ENCODE data around the gene NDUFAF8.

Gene NDUFAF8

DNA sequence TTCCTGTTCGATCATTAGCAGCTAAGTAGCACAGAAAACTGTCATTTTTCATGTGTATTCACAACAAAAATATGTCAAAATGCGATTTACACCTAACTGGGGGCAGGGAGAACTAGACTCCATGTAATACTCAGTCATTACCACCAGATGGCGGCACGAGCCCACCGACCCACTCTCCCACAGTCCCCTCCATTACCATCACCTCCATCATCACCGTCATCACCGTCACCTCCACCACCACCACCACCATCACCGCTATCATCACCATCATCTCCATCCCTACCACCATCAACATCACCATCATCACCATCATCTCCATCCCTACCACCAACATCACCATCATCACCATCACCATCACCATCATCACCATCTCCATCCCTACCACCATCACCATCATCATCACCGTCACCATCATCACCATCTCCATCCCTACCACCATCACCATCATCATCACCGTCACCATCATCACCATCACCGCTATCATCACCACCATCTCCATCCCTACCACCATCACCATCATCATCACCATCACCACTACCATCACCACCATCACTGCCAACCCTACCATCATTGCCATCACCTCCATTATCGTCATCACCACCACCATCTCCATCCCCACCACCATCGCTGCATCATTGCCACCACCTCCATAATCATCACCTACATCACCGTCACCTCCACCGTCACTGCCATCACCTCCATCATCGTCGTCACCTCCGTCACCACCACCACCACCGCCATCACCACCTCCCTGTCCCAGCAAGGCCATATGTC, 14.4 kb downstream of the NDUFAF8 start:
- DNase-seq = no peak

DNA sequence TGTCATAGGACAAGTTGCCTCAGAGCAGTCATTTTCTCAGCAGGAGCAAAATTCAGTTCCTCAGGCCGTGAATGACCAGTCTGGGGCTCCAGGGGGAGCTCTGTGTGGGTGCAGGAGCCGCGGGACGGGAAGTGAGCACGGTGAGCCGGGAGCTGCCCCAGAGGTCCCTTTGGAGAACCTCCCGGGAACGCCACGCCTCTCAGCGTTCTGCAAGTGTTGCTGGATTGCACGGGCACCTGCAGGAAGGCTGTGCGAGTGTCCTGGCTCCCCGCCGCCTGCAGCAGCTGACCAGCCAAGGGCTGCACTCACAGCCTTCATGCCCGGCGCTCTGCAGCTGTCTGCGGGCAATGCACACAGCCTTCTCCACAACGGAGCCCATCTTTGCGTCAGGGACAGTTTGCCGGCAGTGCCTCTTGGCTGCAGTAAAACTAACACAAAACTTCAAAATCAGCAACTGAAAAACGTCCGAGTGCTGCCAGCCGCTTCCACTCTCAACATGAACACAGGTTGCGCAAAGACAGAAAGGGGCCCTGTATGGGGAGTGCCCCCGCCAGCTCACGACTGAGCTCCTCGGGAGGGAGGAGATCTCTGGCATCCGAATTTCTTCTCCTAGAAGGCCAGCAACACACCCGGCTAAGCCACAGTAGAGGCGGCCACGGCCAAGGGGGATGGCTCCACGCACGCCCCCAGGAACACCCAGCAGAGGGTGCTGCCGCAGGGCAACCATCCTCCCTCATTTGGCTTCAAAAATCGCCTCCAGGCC, 16.0 kb downstream of the NDUFAF8 start:
- peak; percentile 17 for DNase-seq

DNA sequence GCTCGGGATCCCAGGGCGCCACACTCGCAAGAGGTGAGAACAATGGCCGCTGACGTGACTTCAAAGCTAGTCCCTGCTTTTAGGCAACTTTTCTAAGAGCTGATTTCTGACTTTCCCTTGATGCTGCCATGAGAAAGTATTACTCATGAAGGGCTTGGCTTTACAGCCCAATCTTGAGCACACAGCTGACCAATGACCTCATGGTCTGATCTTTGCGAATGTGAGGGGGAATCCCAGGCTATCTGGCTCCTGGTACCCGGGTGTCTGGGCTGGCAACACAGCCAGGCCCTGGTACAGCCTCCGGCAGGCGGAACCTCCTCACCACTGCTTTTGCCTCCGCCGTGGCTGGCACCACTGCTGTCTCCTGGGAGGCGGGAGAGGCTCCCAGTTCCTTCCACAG, 17.5 kb downstream of the NDUFAF8 start:
- no peak for DNase-seq

DNA sequence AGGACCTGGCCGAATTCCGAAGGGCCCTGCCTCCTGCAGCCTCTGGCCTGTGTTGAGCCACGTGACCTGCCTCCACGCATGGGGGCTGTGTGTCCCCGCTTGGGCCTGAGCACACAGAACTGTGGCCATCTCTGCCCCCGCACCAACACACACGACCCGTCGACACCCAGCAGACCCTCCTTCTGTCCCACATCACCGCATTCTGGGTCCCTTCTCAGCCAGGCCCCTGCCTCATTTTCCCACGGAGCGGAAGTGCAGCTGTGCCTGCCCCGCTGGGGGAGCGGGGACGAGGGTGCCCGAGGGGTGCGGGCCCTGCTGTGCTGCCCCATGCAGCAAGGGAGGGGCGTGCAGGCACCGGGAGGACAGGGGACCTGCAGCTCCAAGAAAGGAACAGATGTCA, 18.4 kb downstream of the NDUFAF8 start:
- DNase-seq = no peak

DNA sequence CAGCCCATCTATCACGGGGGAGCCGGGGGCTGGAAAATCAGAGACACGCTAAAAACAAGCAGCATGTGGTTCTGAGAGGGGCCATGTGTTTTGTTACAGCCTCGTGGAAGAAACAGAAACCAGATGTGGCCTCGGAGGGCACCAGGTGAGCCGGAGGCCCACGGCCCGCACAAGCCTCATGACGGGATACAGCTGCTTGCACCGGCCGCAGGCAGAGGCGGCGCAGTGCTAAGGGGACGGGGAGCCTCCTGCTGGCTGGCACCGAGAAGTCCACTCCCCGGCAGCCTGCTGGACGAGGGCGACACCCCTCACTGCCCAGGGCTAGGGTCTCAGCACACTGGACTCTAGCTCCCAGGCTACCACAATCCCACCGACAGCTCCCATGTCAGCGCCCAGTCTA, 19.2 kb downstream of the NDUFAF8 start:
- DNase-seq = no peak

DNA sequence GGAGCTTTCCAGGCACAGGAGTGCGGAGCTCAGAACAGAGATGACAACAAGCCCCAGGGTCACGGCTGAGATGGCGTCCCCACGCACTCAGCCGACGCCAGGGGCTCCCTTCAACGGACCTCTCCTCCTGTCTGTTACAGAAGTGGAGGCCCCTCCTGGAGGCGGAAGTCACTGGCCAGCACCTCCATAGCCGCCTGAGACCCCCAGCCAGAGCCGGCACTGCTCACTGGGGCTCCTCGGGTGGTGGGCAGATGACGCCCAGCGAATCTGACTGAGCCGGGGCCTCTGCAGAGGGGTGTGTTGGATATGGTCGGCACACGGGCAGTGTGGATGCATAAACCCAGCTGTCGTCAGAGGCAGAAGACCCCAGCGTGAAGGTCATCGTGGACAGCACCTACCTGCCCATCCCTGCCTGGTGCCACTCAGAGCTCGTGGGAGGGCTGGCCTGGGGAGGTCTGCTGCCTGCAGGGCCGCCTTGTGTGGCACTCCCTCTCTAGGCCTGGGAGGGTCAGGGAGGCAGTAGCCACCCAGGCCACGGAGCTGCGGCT, 20.0 kb downstream of the NDUFAF8 start:
- no peak for DNase-seq

DNA sequence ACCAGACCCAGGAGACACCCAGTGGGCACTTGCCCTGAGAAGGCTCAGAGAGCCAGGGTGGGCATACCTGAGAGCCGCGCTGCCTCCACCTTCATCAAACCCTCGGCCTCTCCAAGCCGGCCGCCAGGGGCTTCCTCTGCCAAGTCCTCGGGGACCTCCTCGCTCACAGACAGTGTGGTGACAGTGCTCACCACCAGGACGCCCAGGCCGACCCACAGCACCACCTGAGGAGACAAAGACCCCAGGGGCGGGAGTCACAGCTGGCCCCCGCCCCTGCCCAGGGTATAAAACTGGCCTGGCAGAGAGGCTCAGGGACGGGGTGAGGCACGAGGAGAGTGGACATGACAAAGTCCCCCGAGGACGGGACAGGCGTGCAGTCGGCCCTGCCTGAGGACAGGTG, 21.1 kb downstream of the NDUFAF8 start:
- DNase-seq = no peak

DNA sequence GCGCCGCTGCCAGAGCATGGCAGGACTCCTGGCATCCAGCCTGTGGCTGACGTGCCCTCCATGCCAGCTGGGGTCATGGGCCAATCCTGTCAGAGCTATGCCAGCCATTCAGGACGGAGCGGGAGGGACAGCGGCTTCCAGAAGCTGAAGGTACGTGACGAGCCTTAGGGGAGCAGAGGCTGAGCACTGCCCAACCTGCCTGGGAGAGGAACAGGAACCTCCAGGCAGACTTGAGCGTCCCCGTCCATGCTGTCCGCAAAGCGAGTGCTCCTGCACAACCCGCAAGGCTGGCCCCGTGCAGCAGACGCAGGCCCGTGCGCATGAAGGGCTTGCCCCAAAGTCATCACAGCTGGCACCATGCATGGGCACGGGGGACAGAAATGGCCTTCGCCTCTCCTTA, 21.5 kb downstream of the NDUFAF8 start:
- no peak for DNase-seq

DNA sequence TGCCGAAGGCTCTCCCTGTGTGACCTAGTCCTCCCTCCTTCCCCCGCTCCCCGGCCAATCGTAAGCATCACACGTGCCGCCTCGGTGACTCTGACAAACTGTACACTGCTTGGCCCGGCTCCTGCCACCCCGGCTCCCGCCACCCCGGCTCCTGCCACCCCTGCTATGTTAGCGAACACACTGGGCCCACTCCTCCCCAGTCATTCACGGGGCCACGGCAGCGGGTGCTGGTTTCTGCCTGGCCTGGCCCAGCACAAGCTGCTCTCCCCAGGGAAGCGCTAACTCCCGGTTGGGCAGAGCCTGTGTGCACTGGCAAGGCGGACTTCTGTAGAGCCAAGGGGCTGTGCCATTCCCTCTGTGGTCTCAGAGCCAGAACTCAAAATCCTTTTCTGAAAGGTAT, 22.0 kb downstream of the NDUFAF8 start:
- no peak for DNase-seq

DNA sequence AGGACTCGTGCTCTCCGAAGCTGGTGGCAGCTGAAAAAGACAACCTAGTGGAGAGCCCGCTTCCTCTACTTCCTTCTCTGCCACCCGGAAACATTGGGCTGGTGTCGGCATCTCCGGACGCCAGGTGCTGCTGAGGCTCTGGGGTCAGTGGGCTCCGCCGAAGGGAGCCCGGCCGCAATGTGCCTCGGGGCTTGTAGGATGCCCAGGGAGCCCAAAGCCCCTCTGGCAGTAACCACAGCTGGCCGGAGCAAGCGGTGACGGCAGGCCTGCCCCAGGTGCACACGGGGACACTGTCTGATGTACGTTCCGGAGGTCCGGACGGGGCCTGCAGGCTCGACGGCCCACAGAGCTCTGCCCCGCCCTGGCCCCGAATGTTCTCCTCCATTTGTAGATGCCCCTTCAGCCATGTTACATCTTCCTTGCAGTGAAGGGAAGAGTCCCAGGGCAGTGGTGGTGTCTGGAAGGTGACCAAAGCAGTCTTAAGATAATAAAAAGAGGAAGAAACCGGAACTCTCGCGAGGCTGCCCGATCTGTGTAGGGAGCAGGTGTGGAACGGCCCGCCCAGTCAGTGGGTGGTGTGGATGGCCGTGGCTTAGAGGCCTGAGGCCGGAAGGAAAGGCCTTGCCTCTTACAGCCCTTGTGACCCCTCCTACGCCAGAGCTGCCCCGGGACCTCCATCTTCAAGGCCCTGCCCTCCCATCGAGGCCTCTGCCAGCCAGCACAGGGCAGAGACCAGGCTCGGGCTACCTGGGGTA, 22.6 kb downstream of the NDUFAF8 start:
- DNase-seq = no peak

DNA sequence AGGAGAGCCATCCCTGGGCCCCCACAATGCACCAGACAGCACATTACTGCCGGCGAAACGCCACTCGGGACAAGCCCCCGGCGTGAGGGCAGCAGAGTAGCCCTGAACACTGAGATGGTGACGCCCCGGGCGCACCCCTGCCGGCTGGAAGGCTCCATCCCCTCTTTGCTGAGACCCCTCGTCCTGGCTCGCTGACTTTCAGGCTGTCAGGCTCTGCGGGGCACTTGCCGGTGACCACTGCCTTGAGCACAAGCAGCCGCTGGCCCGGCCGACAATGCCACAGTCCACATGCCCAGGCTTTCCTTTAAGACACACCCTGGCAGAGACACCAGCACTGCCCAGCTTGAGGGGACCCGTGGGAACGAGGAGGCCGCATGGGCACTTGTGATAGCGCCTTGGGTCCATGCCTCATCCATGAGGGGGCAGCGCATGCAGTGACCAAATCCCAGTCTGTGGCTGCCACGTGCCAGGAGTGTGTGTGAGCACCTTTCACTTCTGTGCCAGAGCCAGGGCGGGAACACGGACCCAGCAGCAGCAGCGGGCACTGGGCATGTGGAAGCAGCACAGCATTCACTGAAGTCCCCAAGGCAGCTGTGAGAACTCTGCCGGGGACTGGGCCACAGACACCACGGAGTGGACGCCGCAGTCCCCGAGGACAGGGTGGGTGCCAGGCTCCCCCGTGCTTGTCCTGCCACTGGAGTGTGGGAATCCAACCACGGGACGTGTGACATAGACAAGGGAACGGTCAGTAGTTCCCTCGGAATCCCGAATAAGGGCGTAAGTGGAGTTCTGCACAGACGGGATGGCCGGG, 24.5 kb downstream of the NDUFAF8 start:
- no peak for DNase-seq

DNA sequence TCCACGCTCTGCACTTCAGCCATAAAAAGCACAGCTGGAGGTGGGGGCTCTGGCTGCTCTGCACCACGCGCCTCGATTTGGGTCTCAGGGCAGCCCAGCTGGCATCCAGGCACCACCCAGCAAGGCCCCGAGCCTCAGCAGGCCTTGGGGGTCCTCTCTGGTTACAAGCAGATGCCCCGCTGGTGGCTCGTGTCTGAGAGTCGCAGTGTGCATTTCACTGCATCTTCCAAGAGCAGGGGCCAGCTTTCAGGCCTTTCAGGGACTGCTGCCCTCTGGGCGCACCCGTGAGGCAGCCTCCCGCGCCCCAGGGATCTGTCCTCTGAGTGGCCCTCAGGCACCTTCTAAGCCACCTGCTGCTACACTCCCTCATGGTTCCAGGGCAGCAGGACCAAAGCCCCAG, 25.5 kb downstream of the NDUFAF8 start:
- DNase-seq = no peak

DNA sequence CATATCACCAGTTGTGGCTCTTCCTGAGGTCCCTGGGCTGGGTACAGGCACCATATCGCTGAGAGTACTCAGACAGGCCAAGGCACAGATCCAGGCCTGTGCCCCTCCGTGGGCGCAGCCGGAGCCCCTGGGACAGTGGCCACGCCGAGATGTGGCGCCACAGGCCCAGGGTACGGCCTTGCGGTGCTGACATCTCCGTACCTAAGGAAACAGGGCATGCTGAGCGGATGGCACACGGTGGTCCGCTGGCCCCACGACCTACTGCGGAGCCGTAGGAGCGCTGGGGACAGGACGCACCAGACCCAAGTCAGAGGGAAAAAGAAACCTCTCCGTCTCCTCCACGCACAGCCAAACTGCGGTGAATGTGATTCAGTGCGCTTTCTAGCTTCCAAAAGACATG, 26.5 kb downstream of the NDUFAF8 start:
- no peak for DNase-seq

DNA sequence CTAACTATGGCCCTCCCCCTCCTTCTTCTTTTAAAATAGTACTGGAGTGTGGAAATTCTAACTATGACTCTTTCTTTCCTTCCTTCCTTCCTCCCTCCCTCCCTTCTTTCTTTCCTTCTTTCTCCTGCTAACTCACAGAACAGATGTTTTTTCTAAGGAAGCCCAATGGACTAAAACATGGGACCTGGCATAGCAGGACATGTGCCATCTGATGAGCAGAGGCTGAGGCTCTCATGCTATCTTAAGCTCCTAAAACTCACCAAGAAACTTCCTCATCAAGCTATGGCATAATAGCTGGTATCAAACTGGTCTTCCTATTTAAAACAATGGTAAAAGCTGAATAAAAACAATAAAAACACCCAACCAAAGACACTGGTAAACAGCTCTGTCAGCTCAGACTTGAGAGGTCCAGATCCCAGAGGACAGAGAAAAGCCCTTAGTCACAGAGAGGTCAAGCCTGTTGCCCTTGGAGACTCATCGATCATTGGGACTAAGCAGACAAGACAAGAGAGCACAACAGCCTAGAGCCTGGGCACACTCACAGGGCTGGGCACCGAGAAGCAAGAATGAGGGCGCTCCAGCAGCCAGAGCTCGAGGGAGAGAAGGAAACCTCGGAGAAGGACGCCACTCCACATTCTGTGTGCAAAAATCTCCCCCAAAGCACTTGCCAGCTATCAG, 28.4 kb downstream of the NDUFAF8 start:
- no peak for DNase-seq

DNA sequence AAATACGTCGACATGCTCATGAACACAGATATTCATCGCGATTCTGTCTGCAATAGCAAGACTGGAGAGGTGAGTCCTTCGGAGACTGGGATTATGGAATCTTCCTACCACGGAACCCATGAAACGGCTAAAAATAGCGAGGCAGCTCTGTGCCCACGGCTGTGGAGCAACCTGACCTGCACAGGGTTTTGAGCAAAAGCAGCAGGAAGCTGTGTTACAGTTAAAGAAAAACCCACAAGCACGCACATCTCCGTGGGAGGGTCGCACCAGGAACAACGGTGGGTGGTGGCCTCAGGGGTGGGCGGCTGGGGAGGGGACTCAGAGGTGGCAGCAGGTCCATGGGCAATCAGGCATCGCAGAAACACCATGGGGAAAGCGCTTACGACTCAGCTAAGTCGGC, 31.2 kb downstream of the NDUFAF8 start:
- DNase-seq = no peak

DNA sequence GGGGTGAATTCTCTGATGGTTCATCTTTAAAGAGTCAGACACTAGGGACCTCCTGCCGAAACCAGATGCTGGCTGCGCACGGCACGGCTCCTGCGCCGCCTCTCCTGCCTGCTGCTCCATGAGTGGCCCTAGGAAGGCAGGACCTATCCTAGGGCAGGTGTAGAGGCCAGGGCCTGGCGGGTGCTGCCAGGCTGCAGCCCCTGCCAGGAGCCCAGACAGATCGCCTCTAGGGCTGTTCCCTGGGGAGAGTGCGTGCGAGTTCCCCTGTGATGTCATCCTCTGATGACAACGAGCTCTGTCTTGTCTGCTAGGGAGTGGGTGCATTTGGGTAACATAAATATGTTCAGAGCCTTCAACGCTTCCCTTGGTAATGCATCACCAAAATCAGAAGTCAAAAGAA, 32.1 kb downstream of the NDUFAF8 start:
- no peak for DNase-seq

DNA sequence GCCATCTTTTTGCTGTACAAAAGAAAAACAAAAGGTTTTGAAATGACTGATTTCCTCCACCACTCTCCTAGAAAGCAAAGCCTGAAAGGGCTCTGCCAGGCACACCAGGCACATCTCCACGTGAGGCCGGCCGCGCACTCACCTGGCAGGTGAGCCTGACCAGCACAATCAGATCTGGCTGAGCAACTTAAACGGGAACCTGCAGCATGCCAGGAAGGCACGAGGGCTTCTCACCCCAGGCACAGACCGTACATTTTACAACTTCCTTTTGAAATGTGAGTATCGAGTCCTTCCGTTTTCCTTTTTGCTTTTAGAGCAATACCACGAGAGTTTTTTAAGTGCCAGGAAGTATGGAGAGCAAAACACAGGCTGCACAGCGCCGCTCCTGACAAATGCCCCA, 33.5 kb downstream of the NDUFAF8 start:
- DNase-seq = no peak

DNA sequence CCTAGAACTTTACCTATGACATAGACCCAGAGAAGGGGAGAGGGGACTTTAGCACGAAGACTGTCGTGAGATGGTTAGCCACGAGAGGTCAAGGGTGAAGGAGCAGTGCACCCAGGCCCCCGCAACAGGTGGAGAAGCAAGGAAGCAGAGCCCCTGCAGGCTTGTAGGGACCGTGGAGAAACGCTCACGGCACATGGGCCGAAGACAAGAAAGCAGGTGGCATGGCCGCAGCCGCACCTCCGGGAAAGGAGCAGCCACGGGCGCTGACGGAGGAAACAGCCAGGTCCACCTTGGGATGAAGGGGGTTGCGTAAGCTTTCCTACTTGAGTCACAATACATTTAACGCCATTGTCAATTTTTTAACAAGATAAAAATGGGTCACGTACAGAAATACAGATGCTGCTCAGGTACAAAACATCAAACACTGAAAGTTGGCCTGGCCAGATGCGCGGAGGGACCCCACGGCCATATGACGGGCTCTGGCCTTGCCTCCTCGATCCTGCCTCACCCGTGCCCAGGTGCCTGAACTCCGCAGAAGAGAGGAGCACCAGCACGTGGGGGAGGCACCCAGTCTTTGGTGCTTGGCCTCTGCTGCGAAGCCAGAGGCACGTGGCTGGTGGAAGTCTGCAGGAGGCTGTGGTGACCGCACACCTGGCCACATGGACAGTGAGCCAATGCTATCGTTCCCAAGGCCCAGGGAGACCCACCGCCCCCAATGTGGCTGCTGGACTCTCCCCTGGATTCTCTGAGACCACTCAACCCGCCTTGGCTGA, 34.8 kb downstream of the NDUFAF8 start:
- no peak for DNase-seq

DNA sequence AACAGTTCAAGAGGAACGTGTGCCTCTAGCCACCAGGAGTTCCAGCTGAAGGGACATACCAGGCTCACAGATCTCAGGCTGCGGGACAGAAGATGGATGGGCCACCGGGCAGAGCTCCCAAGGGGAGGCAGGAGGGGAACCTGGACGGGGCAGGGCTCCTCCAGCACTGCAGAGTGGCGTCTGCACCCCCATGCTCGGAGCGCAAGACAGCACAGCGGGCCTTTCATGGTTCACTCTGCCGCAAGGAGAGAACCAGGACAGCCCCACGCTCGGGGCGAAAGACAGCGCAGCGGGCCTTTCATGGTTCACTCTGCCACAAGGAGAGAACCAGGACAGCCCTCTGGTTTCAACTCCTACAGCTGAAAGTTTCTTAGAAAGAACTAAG, 35.3 kb downstream of the NDUFAF8 start:
- DNase-seq = no peak

DNA sequence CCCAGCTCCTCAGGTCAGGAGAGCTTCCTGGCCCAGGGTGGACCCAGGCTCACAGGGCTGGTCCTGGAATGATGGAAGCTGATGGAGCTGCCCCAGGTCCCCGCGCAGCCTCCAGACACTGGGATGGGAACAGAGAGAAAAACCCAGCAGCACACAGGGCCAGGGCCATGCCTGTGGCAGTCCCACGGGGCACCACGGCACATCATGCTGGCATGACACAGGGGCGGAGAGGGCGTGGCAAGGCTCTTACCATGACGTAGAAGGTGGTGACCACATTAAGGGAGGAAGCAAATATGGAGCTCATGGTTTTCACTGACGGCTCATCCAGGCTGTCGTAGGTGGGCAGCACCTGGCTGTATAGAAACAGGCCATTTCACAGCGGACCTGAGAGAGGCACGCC, 37.7 kb downstream of the NDUFAF8 start:
- DNase-seq = no peak

DNA sequence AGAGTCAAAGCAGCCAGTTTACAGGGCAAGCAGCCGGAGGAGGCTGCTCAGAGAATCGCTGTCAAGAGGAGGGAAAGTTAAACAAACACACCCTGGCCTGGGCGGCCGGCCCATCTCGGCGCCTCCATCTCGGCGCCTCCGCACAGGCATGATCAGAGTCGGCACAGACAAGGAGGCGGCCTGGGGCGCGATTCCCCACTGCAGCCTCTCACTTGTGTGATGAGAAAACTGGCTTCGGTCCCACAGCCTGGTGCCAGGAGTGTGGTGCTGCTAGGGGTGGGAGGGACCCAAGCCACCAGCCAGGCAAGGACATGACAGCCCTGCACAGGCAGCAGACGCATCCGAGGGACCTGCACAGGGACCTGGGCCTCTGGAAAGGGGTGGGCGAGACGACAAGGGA, 38.3 kb downstream of the NDUFAF8 start:
- peak; percentile 38 for DNase-seq
